Naive thymus-derived CD8-positive, alpha-beta T cell (primary cell): ENCODE data around the gene RPS6KB1. TPM values are rescaled to one million over a fixed set of nuclear protein-coding genes. Genes with fewer than 3 reads are reported as not detected.

Experiments used
- polyA plus RNA-seq, 3 donors: library from polyadenylated mRNA; unstranded; fragments of 300-500 nt; fragmentation: Illumina TruSeq; gene quantifications; one replicate each; pipeline ENCODE4 v1.2.3, GENCODE V29; 2021
- total RNA-seq, 8 experiments: library from RNA in 2 of 8; stranded (reverse) in 2 of 8; gene quantifications; one replicate each; pipeline ENCODE4 v1.2.3 and lab custom pipeline; 2021 to 2026

RPS6KB1 gene
- total and polyA plus RNA-seq, 5 experiments from 2014 or later = 22.7 to 79.4 (median 31.5) TPM

Other genes with a start within 250 kb of the RPS6KB1 start
- gene PTRH2, start 185.7 kb upstream of the RPS6KB1 start, total RNA-seq = 10 to 100 TPM; 16.2 to 17.3 TPM
- gene PTRH2, start 185.7 kb upstream of the RPS6KB1 start, polyA plus RNA-seq = 10 to 100 TPM; 14.4 to 19.7 (median 17.8) TPM
- gene VMP1, start 185.5 kb upstream of the RPS6KB1 start, total RNA-seq = 10 to 100 TPM; 63.5 to 65.1 TPM
- gene VMP1, start 185.5 kb upstream of the RPS6KB1 start, polyA plus RNA-seq = 10 to 100 TPM; 39.8 to 57.1 (median 40.9) TPM
- gene TUBD1, start 178 bp upstream of the RPS6KB1 start, total RNA-seq = 10 to 100 TPM; 33.5 to 36.7 TPM
- 10 to 100 TPM; 16.9 to 24.0 (median 17.0) TPM for gene TUBD1, start 178 bp upstream of the RPS6KB1 start, polyA plus RNA-seq
- 10 to 100 TPM; 44.9 to 47.7 TPM for gene RNFT1, start 71.6 kb downstream of the RPS6KB1 start, total RNA-seq
- 10 to 100 TPM; 24.2 to 30.6 (median 26.4) TPM for gene RNFT1, start 71.6 kb downstream of the RPS6KB1 start, polyA plus RNA-seq
- gene HEATR6, start 185.8 kb downstream of the RPS6KB1 start, total RNA-seq = 10 to 100 TPM; 16.4 to 22.1 TPM
- 1 to 10 TPM; 7.0 to 9.6 (median 7.6) TPM for gene HEATR6, start 185.8 kb downstream of the RPS6KB1 start, polyA plus RNA-seq